IPS-18a (cell line): ENCODE results near the gene PACSIN1.

Source experiments
- H3K27ac ChIP-seq: one replicate; pipeline ENCODE4 v1.5.1; 2013; ENCODE audit warnings: low read length
- H3K27me3 ChIP-seq: one replicate; pipeline ENCODE4 v1.6.1; 2013; ENCODE audit warnings: mild to moderate bottlenecking, low read length; ENCODE audit not compliant: control insufficient read depth, insufficient read depth
- H3K36me3 ChIP-seq: one replicate; pipeline ENCODE4 v1.6.1; 2013; ENCODE audit warnings: low read depth, low read length; ENCODE audit not compliant: control insufficient read depth
- H3K4me1 ChIP-seq: one replicate; pipeline ENCODE4 v1.6.1; 2013; ENCODE audit warnings: low read depth, low read length; ENCODE audit not compliant: control insufficient read depth
- H3K4me3 ChIP-seq: one replicate; pipeline ENCODE4 v1.5.1; 2013; ENCODE audit warnings: low read length
- H3K9ac ChIP-seq: one replicate; pipeline ENCODE4 v1.6.1; 2013; ENCODE audit warnings: mild to moderate bottlenecking, low read length, moderate library complexity
- H3K9me3 ChIP-seq: one replicate; pipeline ENCODE4 v1.6.1; 2013; ENCODE audit warnings: low read depth, low read length; ENCODE audit not compliant: control insufficient read depth

PACSIN1 gene

GRCh38 chr6:34465531-34466241 is at the start of gene PACSIN1:
PACSIN1 (plus strand) TSS chr6:34466076; CDS start chr6:34526306, 60,230 bp downstream.
- Histone ChIP-seq H3K36me3 (no peaks in the 10 kb centered on the region), H3K4me1 (peaks cover 9% of the 10 kb centered on the region), H3K27ac (no peak within 1 kb of the TSS), H3K27me3 (peaks cover 18% of the 10 kb centered on the region), H3K9me3 (no peaks in the 10 kb centered on the region), H3K9ac (peak within 1 kb of the TSS; percentile 36), H3K4me3 (peak within 1 kb of the TSS; percentile 72)

- no peak overlapping the region for H3K4me3 ChIP-seq
- H3K9ac ChIP-seq = no peak overlapping the region
- H3K36me3 ChIP-seq = peaks cover 60% of the 10 kb centered on the region
- no peaks in the 10 kb centered on the region for H3K4me1 ChIP-seq
- no peak overlapping the region for H3K27ac ChIP-seq
- no peaks in the 10 kb centered on the region for H3K9me3 ChIP-seq
- no peaks in the 10 kb centered on the region for H3K27me3 ChIP-seq
Observed at GRCh38 chr6:34416877-34417371, 49.0 kb upstream of the PACSIN1 start.

- Histone ChIP-seq H3K4me1 (no peaks in the 10 kb centered on the region), H3K9me3 (no peaks in the 10 kb centered on the region), H3K27me3 (no peaks in the 10 kb centered on the region), H3K36me3 (peaks cover 74% of the 10 kb centered on the region), H3K4me3 (no peak overlapping the region), H3K27ac (no peak overlapping the region), H3K9ac (no peak overlapping the region)
Observed at GRCh38 chr6:34418367-34418766, 47.5 kb upstream of the PACSIN1 start.

GRCh38 chr6:34423254-34423653 is 42.6 kb upstream of the PACSIN1 start:
- H3K9ac ChIP-seq = no peak overlapping the region
- H3K4me3 ChIP-seq = no peak overlapping the region
- peaks cover 70% of the 10 kb centered on the region for H3K36me3 ChIP-seq
- no peak overlapping the region for H3K27ac ChIP-seq
- H3K9me3 ChIP-seq = no peaks in the 10 kb centered on the region
- H3K27me3 ChIP-seq = no peaks in the 10 kb centered on the region
- H3K4me1 ChIP-seq = peaks cover 10% of the 10 kb centered on the region

GRCh38 chr6:34424200-34425131 is 41.4 kb upstream of the PACSIN1 start:
- Histone ChIP-seq H3K36me3 (peaks cover 58% of the 10 kb centered on the region), H3K27ac (peak overlapping the region; percentile 35)

GRCh38 chr6:34425132-34425497 is 40.8 kb upstream of the PACSIN1 start:
- Histone ChIP-seq H3K4me3 (peak overlapping the region; percentile 92), H3K36me3 (peaks cover 51% of the 10 kb centered on the region), H3K27me3 (no peaks in the 10 kb centered on the region), H3K9me3 (no peaks in the 10 kb centered on the region), H3K9ac (peak overlapping the region; percentile 94), H3K4me1 (peaks cover 10% of the 10 kb centered on the region), H3K27ac (peak overlapping the region; percentile 71)

More at GRCh38 chr6:34424200-34425131, 41.4 kb upstream of the PACSIN1 start:
- Histone ChIP-seq H3K4me3 (peak overlapping the region; percentile 92), H3K4me1 (peaks cover 10% of the 10 kb centered on the region), H3K27me3 (no peaks in the 10 kb centered on the region), H3K9ac (peak overlapping the region; percentile 94), H3K9me3 (no peaks in the 10 kb centered on the region)

- no peaks in the 10 kb centered on the region for H3K27me3 ChIP-seq
- H3K4me1 ChIP-seq = peaks cover 10% of the 10 kb centered on the region
- peak within 1 kb of the TSS; percentile 92 for H3K4me3 ChIP-seq
- H3K36me3 ChIP-seq = peaks cover 45% of the 10 kb centered on the region
- H3K9me3 ChIP-seq = no peaks in the 10 kb centered on the region
- peak within 1 kb of the TSS; percentile 71 for H3K27ac ChIP-seq
- peak within 1 kb of the TSS; percentile 94 for H3K9ac ChIP-seq
Observed at GRCh38 chr6:34425498-34426410, 40.1 kb upstream of the PACSIN1 start, which contains the start of gene RPS10. RPS10 (minus strand) TSS chr6:34426069; CDS start chr6:34425221, 848 bp downstream.

GRCh38 chr6:34435916-34436315 is 30.0 kb upstream of the PACSIN1 start:
- Histone ChIP-seq H3K4me3 (no peak overlapping the region), H3K36me3 (no peaks in the 10 kb centered on the region), H3K27ac (no peak overlapping the region)

GRCh38 chr6:34436803-34437643 is 28.9 kb upstream of the PACSIN1 start:
- H3K27me3 ChIP-seq = no peaks in the 10 kb centered on the region
- H3K27ac ChIP-seq = no peak overlapping the region
- no peaks in the 10 kb centered on the region for H3K36me3 ChIP-seq
- H3K4me1 ChIP-seq = no peaks in the 10 kb centered on the region
- no peak overlapping the region for H3K4me3 ChIP-seq
- H3K9me3 ChIP-seq = no peaks in the 10 kb centered on the region
- no peak overlapping the region for H3K9ac ChIP-seq

More at GRCh38 chr6:34435916-34436315, 30.0 kb upstream of the PACSIN1 start:
- no peak overlapping the region for H3K9ac ChIP-seq
- H3K4me1 ChIP-seq = no peaks in the 10 kb centered on the region
- no peaks in the 10 kb centered on the region for H3K27me3 ChIP-seq
- H3K9me3 ChIP-seq = no peaks in the 10 kb centered on the region

- Histone ChIP-seq H3K9me3 (no peaks in the 10 kb centered on the region), H3K27me3 (no peaks in the 10 kb centered on the region), H3K9ac (no peak overlapping the region), H3K4me3 (no peak overlapping the region), H3K27ac (no peak overlapping the region), H3K4me1 (no peaks in the 10 kb centered on the region), H3K36me3 (no peaks in the 10 kb centered on the region)
Observed at GRCh38 chr6:34437644-34437970, 28.3 kb upstream of the PACSIN1 start.
